ENCODE measurements around the gene PCCA. TPM values are rescaled to one million over a fixed set of nuclear protein-coding genes. Genes with fewer than 3 reads are reported as not detected.
A peak's percentile ranks its signal among the peaks of the same experiment; 100 is the strongest.

PCCA gene
- total RNA-seq, 3 donors from 2014 or later: 55.7 to 98.6 (median 70.5) TPM

GRCh38 chr13:100506600-100507422 is 417.9 kb downstream of the PCCA start:
- H3K36me3 ChIP-seq (ENCODE audit: low read depth): no peaks in the 10 kb centered on the region
- TF ChIP-seq, protein P1, sequence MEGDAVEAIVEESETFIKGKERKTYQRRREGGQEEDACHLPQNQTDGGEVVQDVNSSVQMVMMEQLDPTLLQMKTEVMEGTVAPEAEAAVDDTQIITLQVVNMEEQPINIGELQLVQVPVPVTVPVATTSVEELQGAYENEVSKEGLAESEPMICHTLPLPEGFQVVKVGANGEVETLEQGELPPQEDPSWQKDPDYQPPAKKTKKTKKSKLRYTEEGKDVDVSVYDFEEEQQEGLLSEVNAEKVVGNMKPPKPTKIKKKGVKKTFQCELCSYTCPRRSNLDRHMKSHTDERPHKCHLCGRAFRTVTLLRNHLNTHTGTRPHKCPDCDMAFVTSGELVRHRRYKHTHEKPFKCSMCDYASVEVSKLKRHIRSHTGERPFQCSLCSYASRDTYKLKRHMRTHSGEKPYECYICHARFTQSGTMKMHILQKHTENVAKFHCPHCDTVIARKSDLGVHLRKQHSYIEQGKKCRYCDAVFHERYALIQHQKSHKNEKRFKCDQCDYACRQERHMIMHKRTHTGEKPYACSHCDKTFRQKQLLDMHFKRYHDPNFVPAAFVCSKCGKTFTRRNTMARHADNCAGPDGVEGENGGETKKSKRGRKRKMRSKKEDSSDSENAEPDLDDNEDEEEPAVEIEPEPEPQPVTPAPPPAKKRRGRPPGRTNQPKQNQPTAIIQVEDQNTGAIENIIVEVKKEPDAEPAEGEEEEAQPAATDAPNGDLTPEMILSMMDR (IDR thresholded peaks at IDR 0.05): no peak
- H3K9me3 ChIP-seq: no peaks in the 10 kb centered on the region
- H3K4me1 ChIP-seq (ENCODE audit: low read depth): no peaks in the 10 kb centered on the region
- DNase-seq: no peak
- H3K4me3 ChIP-seq: no peak overlapping the region
- peak; percentile 63 for ATAC-seq
- intact Hi-C loops (cut with DNase I, micrococcal nuclease): no loop called here

DNA sequence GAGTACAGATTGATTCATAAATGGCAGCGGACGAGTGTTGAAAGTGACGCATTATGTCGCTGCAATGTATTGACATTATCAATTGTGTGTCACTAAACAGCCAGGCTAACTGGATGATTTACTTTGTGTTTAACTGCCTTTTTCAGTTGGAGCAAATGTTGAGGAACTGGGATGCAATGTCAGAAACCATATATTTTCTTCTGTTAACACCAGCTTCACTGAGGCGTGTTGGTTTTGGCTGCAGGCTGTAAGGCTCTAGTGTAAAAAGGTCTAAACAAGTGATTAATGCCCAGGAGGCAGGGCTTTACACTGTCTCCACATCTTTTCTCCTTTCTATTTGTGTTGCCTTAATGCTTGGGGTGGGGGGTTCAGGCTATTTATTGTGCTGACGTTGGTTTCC is 419.6 kb downstream of the PCCA start:
- TF ChIP-seq, protein P1 (IDR thresholded peaks at IDR 0.05): no peak
- Histone ChIP-seq H3K4me3 (no peak overlapping the region), H3K9me3 (no peaks in the 10 kb centered on the region), H3K36me3 (ENCODE audit: low read depth) (no peaks in the 10 kb centered on the region), H3K4me1 (ENCODE audit: low read depth) (no peaks in the 10 kb centered on the region)
- ATAC-seq (no peak), DNase-seq (no peak)
- intact Hi-C loops (cut with DNase I, micrococcal nuclease): no loop called here

DNA sequence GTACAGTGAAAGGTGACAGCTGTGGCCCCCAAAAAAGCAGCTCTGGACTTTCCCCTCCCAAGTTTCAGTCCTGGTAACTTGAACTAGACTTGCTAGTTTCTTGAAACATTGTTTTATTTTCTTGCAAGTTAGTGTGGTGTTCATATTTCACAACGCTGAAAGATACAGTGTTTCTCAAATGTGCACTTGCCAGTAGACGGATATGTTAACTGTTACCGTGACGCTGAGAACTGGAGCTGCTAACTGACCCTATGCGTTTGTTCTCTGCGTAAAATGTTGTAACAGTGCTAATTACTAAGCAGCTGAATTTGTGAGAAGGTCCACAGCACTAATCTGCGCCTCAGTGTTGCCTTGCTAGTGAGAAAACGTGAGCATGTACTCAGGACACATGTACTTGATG is 420.1 kb downstream of the PCCA start:
- Histone ChIP-seq H3K4me3 (no peak overlapping the region), H3K4me1 (ENCODE audit: low read depth) (no peaks in the 10 kb centered on the region), H3K9me3 (no peaks in the 10 kb centered on the region), H3K36me3 (ENCODE audit: low read depth) (no peaks in the 10 kb centered on the region)
- intact Hi-C loops (cut with DNase I, micrococcal nuclease): no loop called here
- TF ChIP-seq, protein P1 (IDR thresholded peaks at IDR 0.05): no peak
- no peak for DNase-seq
- no peak for ATAC-seq

DNA sequence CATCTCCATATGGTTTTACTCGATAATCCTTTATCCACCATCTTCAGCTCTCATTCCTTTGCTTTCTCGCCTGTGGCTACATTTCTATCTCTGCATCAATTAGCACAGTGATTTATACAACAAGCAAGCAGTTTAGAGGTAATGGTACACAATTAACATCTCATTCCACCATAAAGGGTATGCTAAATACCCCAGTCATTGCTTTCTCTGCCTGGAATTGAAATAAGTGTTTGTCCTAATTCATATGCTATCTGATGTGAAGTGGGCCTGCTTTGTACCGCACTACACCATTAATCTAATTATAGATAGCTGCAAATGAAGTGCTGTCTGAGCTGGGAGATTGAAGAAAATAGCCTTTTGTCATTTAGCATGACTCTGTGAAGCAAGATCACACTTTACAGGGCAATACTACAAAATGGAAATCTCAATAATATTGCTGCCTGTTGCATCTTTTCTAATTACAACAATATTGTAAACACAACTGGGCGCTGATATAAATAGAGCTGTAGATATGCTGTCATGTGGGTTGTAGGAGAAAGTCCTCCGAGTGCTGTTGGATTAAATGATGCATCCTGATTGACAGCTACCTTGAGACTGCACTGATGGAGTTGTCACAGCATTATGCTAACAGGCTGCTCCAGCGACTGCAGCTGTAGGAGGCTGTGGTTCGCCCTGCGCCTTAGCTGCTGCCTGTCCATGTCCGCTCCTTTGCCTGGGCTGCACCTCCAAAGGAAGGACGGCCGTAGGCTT is 421.5 kb downstream of the PCCA start:
- no peak overlapping the region for H3K4me3 ChIP-seq
- intact Hi-C loops (cut with DNase I, micrococcal nuclease): loop anchor here in 1 of 2 donors (10.0 kb wide), 1 partner anchor 856 kb away; no protein-coding TSS in a partner anchor

DNA sequence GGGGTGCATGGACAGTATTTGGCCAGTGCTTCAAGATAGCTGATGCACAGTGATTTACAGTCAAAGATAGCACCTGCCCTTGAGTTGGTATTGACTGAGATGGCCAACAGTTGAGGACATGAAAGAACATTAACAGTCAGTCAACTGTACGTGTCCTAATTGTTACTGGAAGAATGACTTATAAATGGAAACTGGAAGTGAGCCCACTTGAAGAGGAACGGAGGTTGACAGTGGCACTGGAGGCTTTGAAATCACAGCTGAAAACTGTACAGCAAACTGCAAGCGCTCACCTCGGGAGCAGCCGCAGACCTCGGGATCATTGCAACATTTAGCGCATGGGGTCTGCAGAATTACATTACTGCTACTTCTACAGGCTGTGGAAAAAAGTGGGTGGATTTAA is 422.6 kb downstream of the PCCA start:
- Histone ChIP-seq H3K4me1 (ENCODE audit: low read depth) (no peaks in the 10 kb centered on the region), H3K4me3 (no peak overlapping the region), H3K36me3 (ENCODE audit: low read depth) (no peaks in the 10 kb centered on the region), H3K9me3 (no peaks in the 10 kb centered on the region)
- ATAC-seq: no peak
- DNase-seq: no peak
- intact Hi-C loops (cut with DNase I, micrococcal nuclease): loop anchor here in 1 of 2 donors (10.0 kb wide), 1 partner anchor 857 kb away; no protein-coding TSS in a partner anchor
- TF ChIP-seq, protein P1 (IDR thresholded peaks at IDR 0.05): no peak

More for the DNA sequence above, 421.5 kb downstream of the PCCA start:
- Histone ChIP-seq H3K4me1 (ENCODE audit: low read depth) (no peaks in the 10 kb centered on the region), H3K36me3 (ENCODE audit: low read depth) (no peaks in the 10 kb centered on the region), H3K9me3 (no peaks in the 10 kb centered on the region)
- TF ChIP-seq, protein P1 (IDR thresholded peaks at IDR 0.05): no peak
- ATAC-seq (no peak), DNase-seq (no peak)

Measured in mucosa of descending colon (tissue), 3 donors.